Anterior cingulate cortex (tissue), 58 donors: ENCODE measurements around the gene SNPH.

Experiments used
- DNase-seq, 58 donors: peaks; one replicate each; lab custom pipeline; 2025; lab: John Stamatoyannopoulos, UW

SNPH gene

DNA sequence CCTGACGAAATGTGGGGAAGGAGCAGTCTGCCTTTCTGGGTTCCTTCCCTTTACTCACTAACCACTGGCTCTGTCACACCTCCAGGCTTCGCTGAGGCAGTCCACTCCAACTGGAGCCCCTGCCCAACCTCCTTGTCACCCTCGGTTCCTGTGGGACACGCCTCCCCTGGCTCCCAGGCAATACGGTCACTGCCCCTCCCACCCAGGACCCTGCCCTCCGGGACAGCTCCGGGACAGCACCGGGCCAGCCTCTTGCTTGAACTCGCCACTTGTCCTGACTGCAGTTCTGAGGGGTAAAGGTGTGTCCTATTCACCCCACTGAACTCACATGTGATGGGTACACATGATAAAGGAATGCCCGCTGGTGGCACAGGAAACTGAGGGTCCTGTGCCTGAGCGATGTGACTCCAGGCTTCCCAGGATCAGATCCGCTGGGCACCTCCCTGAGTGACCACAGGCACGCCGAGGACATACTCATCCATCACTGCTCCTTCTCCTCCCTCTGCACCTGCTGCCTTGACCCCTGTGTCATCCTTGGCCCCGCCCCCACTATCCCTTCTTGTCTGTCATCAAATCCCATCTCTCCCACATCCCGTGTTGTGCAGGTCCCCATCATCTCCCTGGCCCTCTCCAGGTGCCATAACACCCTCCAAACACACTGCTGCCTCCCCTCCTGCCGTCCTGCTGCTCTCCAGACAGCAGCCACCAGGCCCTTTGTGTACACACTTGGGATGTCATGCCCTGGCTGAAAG is 55.0 kb downstream of the SNPH start:
- no peak for DNase-seq

DNA sequence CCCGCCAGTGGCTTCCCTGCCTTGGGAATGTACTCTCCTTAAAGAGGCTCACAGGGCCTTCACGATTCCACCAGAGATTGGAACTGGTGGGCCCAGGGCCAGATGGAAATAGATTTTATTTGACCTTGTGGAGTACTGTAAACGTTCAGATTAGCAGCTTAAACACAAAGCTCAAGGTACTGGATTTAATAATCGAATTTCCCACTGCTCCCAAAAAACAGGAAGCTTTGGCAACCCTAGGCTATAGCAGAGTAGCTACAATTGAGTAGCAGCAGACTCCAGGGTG is 55.5 kb downstream of the SNPH start:
- no peak for DNase-seq

DNA sequence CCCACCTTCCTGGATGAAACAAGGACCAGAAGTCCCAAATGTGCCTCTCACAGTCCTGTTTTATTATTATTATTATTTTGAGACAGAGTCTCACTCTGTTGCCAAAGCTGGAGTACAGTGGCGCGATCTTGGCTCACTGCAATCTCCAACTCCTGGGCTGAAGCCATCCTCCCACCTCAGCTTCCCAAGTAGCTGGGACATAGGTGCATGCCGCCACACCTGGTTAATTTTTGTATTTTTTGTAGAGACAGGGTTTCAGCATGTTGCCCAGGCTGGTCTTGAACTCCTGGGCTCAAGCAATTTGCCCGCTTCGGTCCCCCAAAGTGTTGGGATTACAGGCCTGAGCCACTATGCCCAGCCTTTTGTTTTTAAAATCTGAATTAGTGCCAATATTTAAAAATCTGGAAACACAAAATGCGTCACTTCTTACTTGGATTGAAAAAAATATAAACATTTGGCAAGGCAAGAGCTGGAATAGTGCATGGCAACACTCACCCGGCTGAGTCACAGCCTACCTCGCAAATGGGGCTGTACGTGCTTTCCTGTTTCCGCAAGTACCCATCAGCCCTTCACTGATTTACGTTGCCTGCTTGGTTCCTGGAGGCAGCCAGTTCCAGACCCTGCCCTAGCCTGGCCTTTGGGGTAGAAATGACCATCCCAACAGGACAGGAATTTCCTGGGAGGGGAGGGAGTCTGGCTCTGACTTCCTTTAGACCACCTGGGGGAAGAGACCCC is 56.6 kb downstream of the SNPH start:
- peak in 8 of 58 donors; percentile 7 to 45 (median 25) for DNase-seq

DNA sequence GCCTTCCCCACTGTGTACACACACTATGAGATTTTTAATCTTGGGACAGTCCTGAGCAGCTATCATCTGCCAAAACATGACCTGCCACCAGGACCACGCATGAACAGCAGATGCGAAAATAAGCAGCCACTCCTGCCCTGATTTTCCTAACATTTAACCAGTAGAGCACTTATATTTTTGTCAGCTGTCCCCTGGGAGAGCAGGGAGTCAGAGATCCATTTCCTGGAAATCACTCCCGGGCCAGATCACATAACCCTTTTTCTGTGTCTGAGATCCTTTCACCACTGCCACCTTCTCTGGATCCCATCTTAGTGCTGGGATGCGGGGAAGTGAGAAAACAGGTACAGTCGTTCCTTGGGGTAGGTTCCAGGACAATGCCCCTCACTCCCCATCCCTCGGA is 57.2 kb downstream of the SNPH start:
- DNase-seq: no peak

DNA sequence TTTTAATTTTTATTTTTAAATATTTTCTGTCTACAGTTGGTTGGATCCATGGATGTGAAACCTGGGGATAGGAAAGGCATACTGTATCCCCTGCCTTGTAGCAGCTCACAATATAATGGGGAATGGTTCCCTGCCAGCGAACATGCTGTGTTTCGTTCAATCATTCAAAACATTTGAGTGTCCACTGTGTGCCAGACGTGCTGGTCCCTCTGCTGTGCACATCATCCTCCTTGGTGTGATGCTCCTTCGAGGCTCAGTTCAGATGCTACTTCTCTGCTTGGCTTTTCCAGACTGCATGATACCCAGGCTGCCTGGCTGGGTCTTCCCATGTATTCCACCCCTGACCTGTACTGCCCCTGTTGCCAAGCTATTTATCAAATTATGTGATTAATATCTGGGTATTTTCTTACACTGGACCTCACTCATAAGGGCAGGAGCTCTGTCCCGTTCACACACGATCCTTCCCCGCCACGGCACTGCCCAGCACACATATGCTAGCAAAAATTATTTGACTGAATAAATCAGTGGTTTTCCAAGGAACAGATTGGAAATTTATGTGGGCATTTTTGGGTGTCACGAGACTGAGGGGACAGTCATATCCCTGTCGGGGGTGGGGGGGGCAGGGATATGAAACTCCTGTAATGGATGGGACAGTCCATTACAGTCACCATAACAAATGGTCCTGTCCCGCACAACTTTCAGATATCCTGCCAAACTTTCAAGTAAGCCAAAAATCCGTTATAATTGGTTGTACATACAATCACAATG is 57.9 kb downstream of the SNPH start:
- no peak for DNase-seq

DNA sequence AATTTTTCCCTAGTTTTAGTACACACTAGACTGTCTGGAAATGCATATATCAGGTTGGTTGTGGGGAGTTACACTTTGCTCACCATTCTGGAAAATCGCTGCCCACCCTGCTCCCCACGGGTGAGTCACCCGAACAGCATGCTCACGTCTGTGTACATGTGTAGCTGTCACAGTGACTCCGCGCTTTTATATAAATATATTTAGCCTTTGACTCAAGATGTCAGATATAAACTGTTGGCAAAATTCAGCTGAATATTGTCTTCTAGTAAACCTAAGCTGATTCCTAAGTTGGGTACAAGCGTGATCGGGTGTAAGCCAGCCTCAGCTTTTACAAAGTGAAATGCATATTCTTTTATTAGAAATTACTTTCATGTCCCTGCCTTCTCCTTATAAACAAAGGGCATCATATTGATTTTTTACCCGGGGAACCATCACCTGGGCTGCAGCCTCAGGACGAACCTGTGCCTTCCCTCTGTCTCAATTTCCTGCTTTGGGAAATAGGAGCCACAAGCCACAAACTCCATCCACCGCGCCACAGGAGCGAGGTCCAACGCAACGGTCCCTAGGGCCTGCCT is 58.6 kb downstream of the SNPH start:
- DNase-seq: peak in 1 of 58 donors; percentile 38

DNA sequence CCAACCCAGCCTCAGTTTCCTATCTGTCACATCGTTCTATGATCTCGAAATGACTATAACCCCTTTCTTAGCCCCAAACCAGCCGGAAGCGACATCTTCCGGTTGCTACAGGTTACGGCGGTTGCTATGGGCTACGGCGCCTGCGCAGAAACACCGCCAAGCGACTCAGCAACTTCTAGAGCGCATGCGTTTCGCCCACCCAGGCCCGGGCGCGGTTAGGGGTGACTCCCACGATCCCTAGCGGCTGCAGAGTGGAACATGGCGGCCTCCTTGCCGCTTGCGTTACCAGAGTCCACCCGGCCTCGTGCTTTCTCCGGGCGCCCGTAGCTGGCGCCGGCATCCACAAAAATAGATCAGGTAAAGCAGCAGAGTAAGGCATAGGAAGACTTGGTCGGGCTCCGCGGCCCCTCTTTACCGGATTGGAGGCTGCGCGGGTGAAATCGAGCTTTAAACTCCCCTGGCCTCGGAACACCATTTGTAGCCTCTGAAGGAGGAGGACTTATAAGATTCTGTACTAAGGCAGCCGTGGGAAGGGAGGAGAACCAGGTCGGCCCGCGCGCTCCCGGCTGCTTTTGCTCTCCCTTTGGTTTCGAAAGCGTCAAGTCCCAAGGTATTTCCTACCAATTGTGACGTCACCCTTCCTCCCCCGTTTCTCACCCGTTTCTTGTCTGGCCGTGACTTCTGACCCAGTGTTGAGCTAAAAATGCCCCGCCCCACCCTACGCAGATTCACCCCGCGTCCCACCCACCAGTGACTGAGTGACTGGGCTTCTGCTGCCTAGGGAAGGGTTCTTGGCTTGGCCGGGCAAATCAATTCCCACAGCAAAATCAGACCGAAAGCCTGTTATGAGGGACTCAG is 59.3 kb downstream of the SNPH start:
- peak; percentile 40 to 97 (median 93) for DNase-seq

DNA sequence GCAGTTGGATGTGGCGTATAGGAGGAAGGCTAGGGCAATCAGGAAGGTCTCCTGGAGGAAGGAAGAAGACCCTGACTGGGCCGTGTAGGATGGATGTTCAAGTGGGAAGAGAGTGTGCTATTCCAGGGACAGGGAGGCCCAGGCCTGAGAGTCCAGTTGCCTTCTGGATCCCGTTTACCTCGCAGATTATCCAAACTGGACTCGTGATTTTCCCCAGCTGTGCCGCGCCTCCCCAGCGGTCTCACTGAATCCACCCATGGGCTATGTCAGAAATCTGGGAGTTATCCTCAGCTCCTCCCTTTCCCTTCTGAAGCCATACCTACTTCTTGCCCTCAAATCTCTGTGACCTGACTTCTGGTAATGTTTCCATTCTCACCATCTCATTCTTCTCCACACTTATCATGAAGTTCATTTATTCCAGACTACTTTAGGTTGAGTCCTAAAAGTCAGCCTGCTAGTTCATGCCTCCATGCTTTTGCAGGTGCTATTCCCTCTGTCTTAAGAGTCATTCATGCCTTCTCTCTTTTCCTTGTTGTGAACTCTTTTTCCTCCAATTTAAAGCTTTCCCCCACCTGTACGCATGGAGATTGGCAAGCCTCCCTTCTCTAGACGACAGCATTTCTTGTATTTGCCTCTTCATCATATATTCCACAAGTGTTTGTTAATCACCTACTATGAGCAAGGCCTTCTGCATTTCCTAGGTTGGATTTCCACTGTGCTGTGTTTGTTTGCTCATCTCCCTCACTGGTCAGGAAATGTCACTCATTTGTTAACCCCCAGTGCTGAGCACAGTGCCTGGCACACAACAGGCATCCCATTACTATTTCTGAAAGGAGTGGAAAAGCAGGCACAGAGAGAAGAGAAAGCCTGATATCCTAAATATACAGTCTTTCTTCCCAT is 60.2 kb downstream of the SNPH start:
- DNase-seq: no peak

DNA sequence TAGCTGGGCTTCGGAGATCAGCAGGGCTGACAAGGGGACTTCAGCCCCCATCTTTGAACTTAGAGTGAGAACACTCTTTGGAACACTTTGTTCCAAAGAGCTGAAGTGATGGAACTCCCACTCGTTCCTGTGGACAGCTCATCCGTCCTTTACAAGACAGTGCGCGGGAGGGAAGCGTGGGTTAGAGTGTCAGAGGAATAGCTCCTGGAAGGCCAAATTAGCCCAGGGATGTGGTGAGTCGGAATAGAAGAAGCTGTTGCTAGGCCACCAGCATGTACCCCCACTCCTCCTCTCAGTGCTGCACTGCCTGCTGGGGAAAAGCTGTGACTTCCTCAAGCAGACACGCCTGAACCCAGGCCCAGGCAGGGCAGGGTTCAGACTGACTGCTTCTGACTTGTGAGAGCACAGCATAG is 61.2 kb downstream of the SNPH start:
- DNase-seq: peak in 27 of 58 donors; percentile 19 to 87 (median 55)

DNA sequence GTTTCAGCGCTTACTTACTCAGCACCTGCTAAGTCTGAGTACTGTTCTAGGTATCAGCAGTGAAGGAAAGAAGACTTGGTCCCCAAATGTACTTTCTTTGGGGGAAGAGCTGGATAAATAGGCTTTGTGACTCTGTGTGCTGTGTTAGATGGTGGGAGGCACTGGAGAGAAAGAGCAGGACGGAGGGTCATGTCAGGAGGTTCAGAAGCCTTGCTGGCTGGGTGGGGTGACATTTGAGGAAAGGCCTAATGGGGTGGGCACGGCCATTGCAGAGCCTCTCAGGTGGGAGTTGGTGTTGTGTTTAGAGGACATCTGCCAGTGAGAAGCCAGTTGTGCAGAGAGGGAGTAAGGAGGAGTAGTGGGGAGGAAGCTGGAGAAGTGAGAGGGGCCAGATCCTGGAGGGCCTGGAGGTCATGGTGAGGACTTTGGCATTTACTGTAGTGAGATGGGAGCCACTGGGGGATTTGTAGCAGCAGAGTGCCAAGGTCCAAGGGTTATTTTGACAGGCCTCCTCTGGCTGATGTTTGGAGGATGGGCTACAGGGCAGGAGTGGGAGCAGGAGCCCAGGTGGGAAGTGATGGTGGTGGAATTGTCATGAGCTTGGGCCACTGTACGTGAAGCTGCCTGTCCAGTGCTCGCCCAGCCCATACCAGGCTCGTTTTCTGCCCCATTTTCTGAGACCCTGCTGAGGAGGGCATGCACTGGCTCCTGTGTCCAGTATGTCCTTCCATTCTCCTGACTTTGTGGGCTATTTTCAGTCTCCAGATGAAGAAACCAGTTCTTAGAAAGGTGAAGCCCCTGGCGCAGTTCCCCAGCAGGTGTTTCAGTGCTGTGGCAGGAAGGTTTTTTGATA is 62.0 kb downstream of the SNPH start:
- no peak for DNase-seq

DNA sequence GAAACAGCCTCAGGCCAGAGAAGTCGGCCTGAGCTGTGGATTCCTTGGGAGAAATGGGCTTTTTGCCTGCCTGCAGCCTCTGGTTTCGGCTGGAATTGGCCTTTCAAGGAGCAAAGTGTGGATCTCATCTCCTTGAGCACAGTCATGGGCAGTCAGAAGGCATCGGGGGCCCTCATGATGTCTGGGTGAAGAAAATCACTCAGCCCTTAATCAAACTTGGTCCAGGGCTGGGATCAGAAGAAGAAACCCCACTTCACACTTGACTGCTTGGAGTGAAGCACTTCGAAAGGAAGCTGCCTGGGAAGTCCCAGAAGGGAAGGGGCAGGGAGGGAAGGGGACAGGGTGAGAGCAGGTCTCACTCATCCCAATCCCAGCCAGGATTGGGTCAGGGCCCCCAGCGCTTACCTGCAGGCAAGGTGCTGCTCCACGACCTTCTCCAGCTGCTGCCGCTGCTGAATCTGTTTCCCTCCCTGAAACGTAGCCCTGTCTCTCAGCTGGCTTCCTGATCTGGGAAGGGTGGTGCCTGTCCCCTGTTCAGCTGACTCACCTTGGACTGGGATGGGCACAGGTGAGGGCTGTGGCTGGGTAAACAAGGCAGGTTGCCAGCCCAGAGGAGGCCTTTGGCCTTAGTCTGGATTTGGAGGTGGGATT is 62.7 kb downstream of the SNPH start, which contains the start of gene SDCBP2:
Gene SDCBP2, minus strand, starts transcription at position 460 of the 651 bp plus-strand sequence. CDS start 8,723 bp downstream, outside the sequence.
- no peak for DNase-seq

DNA sequence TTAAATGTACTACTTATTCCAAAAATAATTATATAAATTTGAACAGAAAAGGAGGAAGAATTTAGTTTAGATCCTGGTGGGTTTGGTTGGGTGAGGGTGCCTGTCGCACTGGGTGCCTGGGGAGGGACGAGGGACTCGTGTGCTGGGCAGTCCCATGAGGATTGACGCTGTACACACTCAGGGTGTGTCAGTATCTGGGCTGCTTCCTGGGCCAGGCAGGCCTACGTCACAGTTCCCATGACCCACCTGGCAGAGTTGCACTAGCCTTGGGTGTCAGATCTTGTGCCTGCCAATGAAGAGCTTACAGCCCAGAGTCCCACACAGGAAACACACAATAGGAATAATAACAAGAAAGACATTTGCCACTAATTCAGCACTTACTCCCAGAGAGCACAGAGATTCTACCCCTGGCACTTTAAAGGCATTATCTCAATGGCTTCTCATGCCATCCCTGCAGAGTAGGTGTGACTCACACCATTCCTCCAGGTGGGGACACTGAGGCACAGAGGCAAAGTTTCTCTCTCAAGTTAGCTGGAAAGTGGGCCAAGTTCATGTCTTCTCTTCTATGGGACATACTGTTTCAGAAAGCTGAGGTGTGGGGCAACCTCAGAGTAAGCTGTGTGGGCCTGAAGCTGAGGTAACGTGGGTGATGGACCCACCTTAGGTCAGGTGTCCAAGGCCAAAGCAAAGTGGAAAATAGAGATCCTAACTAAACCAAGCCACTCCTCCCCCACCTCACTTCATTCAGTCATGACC is 64.2 kb downstream of the SNPH start:
- DNase-seq: peak in 18 of 58 donors; percentile 16 to 63 (median 32)

DNA sequence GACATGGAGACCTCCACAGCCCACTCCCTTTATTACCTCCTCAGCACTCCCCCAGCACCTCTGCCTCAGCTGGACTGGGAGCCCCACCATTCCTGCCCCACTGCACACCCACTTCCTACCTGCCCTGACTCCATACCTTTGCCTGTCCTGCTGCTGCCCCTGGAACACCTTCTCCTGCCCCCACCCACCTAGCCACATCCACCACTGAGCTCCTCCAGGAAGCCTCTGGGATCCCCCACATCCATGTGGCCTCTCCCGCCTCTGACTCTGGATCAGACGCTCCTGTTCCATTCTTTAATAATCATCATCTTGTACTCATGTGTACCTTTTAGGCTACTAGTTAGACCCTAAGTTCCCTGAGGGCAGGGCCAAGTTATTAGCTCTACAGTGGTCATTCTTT is 65.0 kb downstream of the SNPH start:
- no peak for DNase-seq

DNA sequence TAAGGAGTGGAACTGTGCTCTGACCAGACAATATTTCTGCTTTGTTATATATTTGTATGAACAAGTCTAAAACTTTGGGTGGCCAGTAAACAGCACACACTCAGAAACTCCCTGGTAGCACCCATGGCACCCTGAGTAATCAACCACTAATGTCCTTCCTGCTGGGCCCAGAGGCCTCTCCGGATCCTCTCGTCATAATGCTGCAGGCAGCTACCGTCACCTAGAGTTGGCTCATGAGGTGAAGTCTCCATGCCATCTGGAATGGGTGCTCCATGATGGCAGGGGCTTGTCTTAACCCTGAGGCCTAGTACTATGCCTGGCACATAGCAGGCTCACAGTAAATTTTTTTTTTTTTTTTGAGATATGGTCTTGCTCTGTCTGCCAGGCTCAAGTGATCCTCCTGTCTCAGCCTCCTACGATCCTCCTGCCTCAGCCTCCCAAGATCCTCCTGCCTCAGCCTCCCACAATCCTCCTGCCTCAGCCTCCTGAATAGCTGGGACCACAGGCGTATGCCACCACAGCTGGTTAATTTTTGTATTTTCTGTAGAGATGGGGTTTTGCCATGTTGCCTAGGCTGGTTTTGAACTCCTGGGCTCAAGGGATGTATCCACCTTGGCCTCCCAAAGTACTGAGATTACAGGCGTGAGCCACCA is 65.8 kb downstream of the SNPH start:
- DNase-seq: no peak

DNA sequence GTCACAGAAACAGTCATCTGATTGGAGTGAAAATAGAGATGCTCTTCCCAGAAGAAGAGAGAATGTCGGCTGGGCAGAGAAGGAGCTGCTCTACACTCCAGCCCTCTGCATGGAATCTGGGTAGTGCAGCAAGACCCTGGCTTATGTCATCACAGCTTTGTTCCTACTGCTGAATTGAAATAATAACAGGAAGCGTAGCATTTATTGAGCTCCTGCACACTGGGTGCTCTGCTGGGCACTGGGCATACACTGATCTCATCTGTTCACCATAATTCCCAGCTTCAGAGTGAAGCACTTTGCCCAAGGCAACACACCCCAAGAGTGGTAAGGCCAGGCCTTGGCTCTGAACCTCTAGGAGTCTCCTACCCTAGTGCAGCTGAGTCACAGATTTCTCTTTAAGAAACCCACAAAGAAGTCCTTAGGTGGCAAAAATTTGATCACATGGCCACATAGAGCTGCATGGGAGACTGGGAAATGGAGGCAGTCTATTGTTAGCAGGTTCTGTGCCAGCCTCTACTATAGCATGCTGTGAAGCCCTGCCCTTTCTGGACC is 66.7 kb downstream of the SNPH start:
- no peak for DNase-seq
